HepG2 (cell line): Measurements from ENCODE around the gene ARFGAP1. TPM values are rescaled to one million over a fixed set of nuclear protein-coding genes. Genes with fewer than 3 reads are reported as not detected.

Source experiments
- CBX5 ChIP-seq: sonication (generic); formaldehyde crosslinking; IDR thresholded peaks from 2 replicates; pipeline ENCODE4 v1.4.0; 2020; ENCODE audit warnings: missing genetic modification reagents, borderline replicate concordance
- CREB1 ChIP-seq, 2 experiments: fragments of 450-650 bp in 1 of 2; IDR thresholded peaks; 2 replicates each; pipeline ENCODE4 v1.6.1; 2016 to 2017; ENCODE audit warnings: control low read depth in 1 of 2, mild to moderate bottlenecking in 1 of 2, missing compliant biosample characterization in 1 of 2, missing genetic modification characterization in 1 of 2
- GABPB1 ChIP-seq: IDR thresholded peaks from 2 replicates; pipeline ENCODE4 v1.6.1; 2016; ENCODE audit warnings: mild to moderate bottlenecking, missing genetic modification reagents, moderate library complexity, missing compliant biosample characterization
- GZF1 ChIP-seq: sonication (generic); formaldehyde crosslinking; IDR thresholded peaks from 2 replicates; pipeline ENCODE4 v1.5.1; 2020; ENCODE audit warnings: mild to moderate bottlenecking, missing genetic modification reagents
- HMG20A ChIP-seq: IDR thresholded peaks from 2 replicates; pipeline ENCODE4 v1.6.1; 2016; ENCODE audit warnings: borderline replicate concordance
- NONO ChIP-seq, 2 experiments: fragments of 450-650 bp in 1 of 2; sonication (generic) in 1 of 2; formaldehyde crosslinking in 1 of 2; IDR thresholded peaks in 1 of 2; conservative IDR thresholded peaks in 1 of 2; 2 replicates each; pipeline versions ENCODE4 v1.6.1 to v1.8.0; 2017 to 2022; ENCODE audit warnings: mild to moderate bottlenecking in 1 of 2, missing genetic modification reagents in 1 of 2, moderate library complexity in 1 of 2
- NR2C2 ChIP-seq: sonication (generic); formaldehyde crosslinking; IDR thresholded peaks from 2 replicates; pipeline ENCODE4 v1.4.0; 2020; ENCODE audit warnings: missing genetic modification reagents, mild to moderate bottlenecking, moderate library complexity, borderline replicate concordance
- RARG ChIP-seq: sonication (generic); formaldehyde crosslinking; IDR thresholded peaks from 2 replicates; pipeline ENCODE4 v1.4.0; 2020; ENCODE audit warnings: low read depth, mild to moderate bottlenecking, missing genetic modification reagents
- RXRA ChIP-seq: sonication (generic); formaldehyde crosslinking; IDR thresholded peaks from 2 replicates; pipeline ENCODE4 v1.5.1; 2020; ENCODE audit warnings: missing genetic modification reagents
- ZFP41 ChIP-seq: sonication (generic); formaldehyde crosslinking; IDR thresholded peaks from 2 replicates; pipeline ENCODE4 v1.4.0; 2020; ENCODE audit warnings: mild to moderate bottlenecking, missing genetic modification reagents, borderline replicate concordance
- ZNF235 ChIP-seq: sonication (generic); formaldehyde crosslinking; IDR thresholded peaks from 2 replicates; pipeline ENCODE4 v1.8.1; 2023; ENCODE audit warnings: mild to moderate bottlenecking, missing genetic modification reagents, borderline replicate concordance
- ZNF383 ChIP-seq: sonication (generic); formaldehyde crosslinking; IDR thresholded peaks from 2 replicates; pipeline ENCODE4 v1.4.0; 2020; ENCODE audit warnings: missing genetic modification reagents, mild to moderate bottlenecking, borderline replicate concordance
- ZNF546 ChIP-seq: sonication (generic); formaldehyde crosslinking; conservative IDR thresholded peaks from 2 replicates; pipeline ENCODE4 v1.8.1; 2023; ENCODE audit warnings: mild to moderate bottlenecking, missing genetic modification reagents
- polyA plus RNA-seq, 8 experiments: library from polyadenylated mRNA; depleted of rRNA in 3 of 8; stranded (reverse) in 7 of 8; unstranded in 1 of 8; fragments of >200 nt; fragmentation: Illumina TruSeq in 4 of 8; extraction: Trizol in 4 of 8; gene quantifications; 2 replicates each; pipeline versions ENCODE4 v1.2.1 to v1.2.3, GENCODE V29; 2011 to 2016; ENCODE audit warnings: low read depth in 4 of 8, missing spikeins in 1 of 8, mixed read lengths in 1 of 8; ENCODE audit not compliant: insufficient read depth in 1 of 8
- total RNA-seq, 5 experiments: library from RNA; depleted of rRNA; stranded (reverse); fragments of >200 nt; fragmentation: Illumina TruSeq; extraction: Trizol; gene quantifications; 2 replicates each; pipeline ENCODE4 v1.2.3, GENCODE V29; 2016; ENCODE audit warnings: low read depth in 1 of 5
- TF ChIP-seq, protein P1 (sequence below), 2 experiments: fragments of 450-650 bp in 1 of 2; sonication (generic) in 1 of 2; formaldehyde crosslinking in 1 of 2; IDR thresholded peaks; 2 replicates each; pipeline versions ENCODE4 v1.6.1 to v1.8.0; 2016 to 2022; ENCODE audit warnings: antibody characterized with exemption in 1 of 2, mild to moderate bottlenecking in 1 of 2, missing genetic modification reagents in 1 of 2
- TF ChIP-seq, protein P2 (sequence below): sonication (generic); formaldehyde crosslinking; IDR thresholded peaks from 2 replicates; pipeline ENCODE4 v1.5.1; 2020; ENCODE audit warnings: mild to moderate bottlenecking, missing genetic modification reagents, moderate library complexity

The ARFGAP1 gene
- total and polyA plus RNA-seq, 2 of the 13 experiments (the other 11 are each of a cell fraction or from before 2014, with no cell fraction given), result 132 TPM

DNA sequence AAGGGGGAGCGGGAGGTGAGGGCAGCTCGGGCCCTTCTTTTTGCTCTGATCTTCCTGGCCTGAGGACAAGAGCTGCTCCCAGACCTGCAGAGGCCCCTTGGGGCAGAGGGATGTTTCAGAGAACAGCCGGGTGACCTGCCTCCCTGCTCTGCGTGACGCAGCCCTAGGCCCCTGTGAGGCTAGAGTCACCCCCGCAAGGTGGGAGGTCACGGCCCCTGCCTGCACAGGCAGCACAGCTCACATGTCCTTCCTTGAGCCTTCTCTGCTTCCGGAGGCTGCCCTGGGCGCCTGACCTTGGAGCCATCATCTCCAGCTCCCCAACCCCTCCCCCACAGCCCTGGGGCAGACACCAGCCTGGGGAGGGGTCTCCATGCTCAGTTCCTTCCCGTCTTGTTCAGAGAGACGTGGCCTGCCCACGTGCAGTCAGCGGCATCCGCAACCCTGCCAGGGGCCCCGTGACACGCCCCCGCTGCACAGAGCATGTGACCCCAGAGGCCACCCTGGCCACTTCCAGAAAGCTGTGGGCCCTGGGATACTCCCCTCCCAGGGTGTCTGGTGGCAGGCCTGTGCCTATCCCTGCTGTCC lies 37.1 kb upstream of the ARFGAP1 start, which contains the start of gene BIRC7 (continued):
- peak; percentile 29; the same call in 1 of the 2 replicates for TF ChIP-seq RXRA (CRISPR knock-in tag)
- no peak for TF ChIP-seq NONO (IDR thresholded peaks at IDR 0.05)
- no peak for TF ChIP-seq NONO (CRISPR knock-in tag; conservative IDR thresholded peaks at IDR 0.05)
- no peak for TF ChIP-seq RARG (CRISPR knock-in tag)
- 0 out of 2 replicates have a peak, but pooled peaks have one; percentile 42 for TF ChIP-seq ZNF235 (CRISPR knock-in tag)
- TF ChIP-seq ZFP41, result peak; percentile 31; the same call in 1 of the 2 replicates
- TF ChIP-seq, protein P1, sequence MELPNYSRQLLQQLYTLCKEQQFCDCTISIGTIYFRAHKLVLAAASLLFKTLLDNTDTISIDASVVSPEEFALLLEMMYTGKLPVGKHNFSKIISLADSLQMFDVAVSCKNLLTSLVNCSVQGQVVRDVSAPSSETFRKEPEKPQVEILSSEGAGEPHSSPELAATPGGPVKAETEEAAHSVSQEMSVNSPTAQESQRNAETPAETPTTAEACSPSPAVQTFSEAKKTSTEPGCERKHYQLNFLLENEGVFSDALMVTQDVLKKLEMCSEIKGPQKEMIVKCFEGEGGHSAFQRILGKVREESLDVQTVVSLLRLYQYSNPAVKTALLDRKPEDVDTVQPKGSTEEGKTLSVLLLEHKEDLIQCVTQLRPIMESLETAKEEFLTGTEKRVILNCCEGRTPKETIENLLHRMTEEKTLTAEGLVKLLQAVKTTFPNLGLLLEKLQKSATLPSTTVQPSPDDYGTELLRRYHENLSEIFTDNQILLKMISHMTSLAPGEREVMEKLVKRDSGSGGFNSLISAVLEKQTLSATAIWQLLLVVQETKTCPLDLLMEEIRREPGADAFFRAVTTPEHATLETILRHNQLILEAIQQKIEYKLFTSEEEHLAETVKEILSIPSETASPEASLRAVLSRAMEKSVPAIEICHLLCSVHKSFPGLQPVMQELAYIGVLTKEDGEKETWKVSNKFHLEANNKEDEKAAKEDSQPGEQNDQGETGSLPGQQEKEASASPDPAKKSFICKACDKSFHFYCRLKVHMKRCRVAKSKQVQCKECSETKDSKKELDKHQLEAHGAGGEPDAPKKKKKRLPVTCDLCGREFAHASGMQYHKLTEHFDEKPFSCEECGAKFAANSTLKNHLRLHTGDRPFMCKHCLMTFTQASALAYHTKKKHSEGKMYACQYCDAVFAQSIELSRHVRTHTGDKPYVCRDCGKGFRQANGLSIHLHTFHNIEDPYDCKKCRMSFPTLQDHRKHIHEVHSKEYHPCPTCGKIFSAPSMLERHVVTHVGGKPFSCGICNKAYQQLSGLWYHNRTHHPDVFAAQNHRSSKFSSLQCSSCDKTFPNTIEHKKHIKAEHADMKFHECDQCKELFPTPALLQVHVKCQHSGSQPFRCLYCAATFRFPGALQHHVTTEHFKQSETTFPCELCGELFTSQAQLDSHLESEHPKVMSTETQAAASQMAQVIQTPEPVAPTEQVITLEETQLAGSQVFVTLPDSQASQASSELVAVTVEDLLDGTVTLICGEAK (IDR thresholded peaks at IDR 0.05), result no peak
- TF ChIP-seq, protein P1 (CRISPR knock-in tag; IDR thresholded peaks at IDR 0.05), result peak; percentile 68; the same call in 1 of the 2 replicates
- TF ChIP-seq, protein P2, sequence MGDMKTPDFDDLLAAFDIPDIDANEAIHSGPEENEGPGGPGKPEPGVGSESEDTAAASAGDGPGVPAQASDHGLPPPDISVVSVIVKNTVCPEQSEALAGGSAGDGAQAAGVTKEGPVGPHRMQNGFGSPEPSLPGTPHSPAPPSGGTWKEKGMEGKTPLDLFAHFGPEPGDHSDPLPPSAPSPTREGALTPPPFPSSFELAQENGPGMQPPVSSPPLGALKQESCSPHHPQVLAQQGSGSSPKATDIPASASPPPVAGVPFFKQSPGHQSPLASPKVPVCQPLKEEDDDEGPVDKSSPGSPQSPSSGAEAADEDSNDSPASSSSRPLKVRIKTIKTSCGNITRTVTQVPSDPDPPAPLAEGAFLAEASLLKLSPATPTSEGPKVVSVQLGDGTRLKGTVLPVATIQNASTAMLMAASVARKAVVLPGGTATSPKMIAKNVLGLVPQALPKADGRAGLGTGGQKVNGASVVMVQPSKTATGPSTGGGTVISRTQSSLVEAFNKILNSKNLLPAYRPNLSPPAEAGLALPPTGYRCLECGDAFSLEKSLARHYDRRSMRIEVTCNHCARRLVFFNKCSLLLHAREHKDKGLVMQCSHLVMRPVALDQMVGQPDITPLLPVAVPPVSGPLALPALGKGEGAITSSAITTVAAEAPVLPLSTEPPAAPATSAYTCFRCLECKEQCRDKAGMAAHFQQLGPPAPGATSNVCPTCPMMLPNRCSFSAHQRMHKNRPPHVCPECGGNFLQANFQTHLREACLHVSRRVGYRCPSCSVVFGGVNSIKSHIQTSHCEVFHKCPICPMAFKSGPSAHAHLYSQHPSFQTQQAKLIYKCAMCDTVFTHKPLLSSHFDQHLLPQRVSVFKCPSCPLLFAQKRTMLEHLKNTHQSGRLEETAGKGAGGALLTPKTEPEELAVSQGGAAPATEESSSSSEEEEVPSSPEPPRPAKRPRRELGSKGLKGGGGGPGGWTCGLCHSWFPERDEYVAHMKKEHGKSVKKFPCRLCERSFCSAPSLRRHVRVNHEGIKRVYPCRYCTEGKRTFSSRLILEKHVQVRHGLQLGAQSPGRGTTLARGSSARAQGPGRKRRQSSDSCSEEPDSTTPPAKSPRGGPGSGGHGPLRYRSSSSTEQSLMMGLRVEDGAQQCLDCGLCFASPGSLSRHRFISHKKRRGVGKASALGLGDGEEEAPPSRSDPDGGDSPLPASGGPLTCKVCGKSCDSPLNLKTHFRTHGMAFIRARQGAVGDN (CRISPR knock-in tag), result peak; percentile 89
- no peak for TF ChIP-seq ZNF383 (CRISPR knock-in tag)
- 0 out of 2 replicates have a peak, but pooled peaks have one; percentile 39 for TF ChIP-seq ZNF546
- TF ChIP-seq GABPB1 (CRISPR knock-in tag), result peak; percentile 62
- no peak for TF ChIP-seq HMG20A
- peak; percentile 67 for TF ChIP-seq NR2C2
- 0 out of 2 replicates have a peak, but pooled peaks have one; percentile 12 for TF ChIP-seq CREB1 (IDR thresholded peaks at IDR 0.05)
- no peak for TF ChIP-seq CREB1 (CRISPR knock-in tag; IDR thresholded peaks at IDR 0.05)
- no peak for TF ChIP-seq CBX5 (CRISPR knock-in tag)
- 0 out of 2 replicates have a peak, but pooled peaks have one; percentile 55 for TF ChIP-seq GZF1 (CRISPR knock-in tag)
